Measurements from ENCODE around the gene SMYD3. TPM values are rescaled to one million over a fixed set of nuclear protein-coding genes. Genes with fewer than 3 reads are reported as not detected.
A peak's percentile ranks its signal among the peaks of the same experiment; 100 is the strongest.

The SMYD3 gene
- total RNA-seq, 1 donor from 2014 or later: 27.2 TPM

- no peak for DNase-seq
- intact Hi-C loops (cut with DNase I): no loop called here
- no peaks in the 10 kb centered on the region for H3K4me1 ChIP-seq
- TF ChIP-seq, protein P1, sequence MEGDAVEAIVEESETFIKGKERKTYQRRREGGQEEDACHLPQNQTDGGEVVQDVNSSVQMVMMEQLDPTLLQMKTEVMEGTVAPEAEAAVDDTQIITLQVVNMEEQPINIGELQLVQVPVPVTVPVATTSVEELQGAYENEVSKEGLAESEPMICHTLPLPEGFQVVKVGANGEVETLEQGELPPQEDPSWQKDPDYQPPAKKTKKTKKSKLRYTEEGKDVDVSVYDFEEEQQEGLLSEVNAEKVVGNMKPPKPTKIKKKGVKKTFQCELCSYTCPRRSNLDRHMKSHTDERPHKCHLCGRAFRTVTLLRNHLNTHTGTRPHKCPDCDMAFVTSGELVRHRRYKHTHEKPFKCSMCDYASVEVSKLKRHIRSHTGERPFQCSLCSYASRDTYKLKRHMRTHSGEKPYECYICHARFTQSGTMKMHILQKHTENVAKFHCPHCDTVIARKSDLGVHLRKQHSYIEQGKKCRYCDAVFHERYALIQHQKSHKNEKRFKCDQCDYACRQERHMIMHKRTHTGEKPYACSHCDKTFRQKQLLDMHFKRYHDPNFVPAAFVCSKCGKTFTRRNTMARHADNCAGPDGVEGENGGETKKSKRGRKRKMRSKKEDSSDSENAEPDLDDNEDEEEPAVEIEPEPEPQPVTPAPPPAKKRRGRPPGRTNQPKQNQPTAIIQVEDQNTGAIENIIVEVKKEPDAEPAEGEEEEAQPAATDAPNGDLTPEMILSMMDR (IDR thresholded peaks at IDR 0.05): no peak
- H3K27ac ChIP-seq: peak overlapping the region; percentile 5
- no peaks in the 10 kb centered on the region for H3K9me3 ChIP-seq
- peak; percentile 75 for ATAC-seq
- no peaks in the 10 kb centered on the region for H3K36me3 ChIP-seq
- no peak overlapping the region for H3K4me3 ChIP-seq
- H3K27me3 ChIP-seq: no peaks in the 10 kb centered on the region
Observed at GRCh38 chr1:245881767-245882391, 625.2 kb downstream of the SMYD3 start.

DNA sequence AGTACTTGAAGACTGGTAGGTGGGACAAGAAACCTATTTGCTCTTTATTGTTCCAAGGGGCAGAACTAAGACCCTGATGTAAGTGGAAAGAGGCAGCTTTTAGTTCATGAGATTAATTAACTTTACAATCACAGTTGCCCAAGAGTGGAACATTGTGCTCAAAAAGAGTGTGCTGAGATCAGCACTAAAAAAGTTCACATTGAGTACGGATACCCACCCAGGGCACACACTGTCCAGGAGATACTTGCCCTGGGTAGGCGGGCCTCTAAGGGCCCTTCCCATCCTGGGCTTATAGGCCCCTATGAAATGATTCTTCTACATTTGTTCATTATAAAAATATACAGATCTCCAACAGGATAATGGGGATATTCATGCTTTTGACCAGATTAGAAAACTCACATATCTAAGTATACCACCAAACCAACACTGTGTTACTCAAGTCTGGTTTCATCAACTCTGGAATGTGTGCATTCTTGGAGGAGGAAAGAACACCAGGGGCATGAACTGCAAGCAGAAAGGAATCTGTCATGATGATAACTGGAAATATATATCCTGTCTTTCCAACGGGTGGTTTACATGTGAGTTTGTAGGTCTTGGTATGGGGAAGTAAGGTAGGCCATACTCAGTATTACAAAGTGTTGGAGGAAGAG lies 626.2 kb downstream of the SMYD3 start:
- Histone ChIP-seq H3K9me3 (no peaks in the 10 kb centered on the region), H3K36me3 (no peaks in the 10 kb centered on the region), H3K4me1 (peaks cover 2% of the 10 kb centered on the region), H3K27ac (no peak overlapping the region), H3K27me3 (no peaks in the 10 kb centered on the region), H3K4me3 (no peak overlapping the region)
- TF ChIP-seq, protein P1 (IDR thresholded peaks at IDR 0.05): no peak
- intact Hi-C loops (cut with DNase I): no loop called here
- ATAC-seq (no peak), DNase-seq (no peak)

GRCh38 chr1:245879091-245879490 lies 628.0 kb downstream of the SMYD3 start:
- H3K36me3 ChIP-seq: no peaks in the 10 kb centered on the region
- TF ChIP-seq, protein P1 (IDR thresholded peaks at IDR 0.05): no peak
- intact Hi-C loops (cut with DNase I): no loop called here
- H3K27ac ChIP-seq: no peak overlapping the region
- no peak for DNase-seq
- H3K9me3 ChIP-seq: no peaks in the 10 kb centered on the region
- no peak for ATAC-seq
- H3K27me3 ChIP-seq: no peaks in the 10 kb centered on the region
- H3K4me1 ChIP-seq: peaks cover 19% of the 10 kb centered on the region
- no peak overlapping the region for H3K4me3 ChIP-seq

- DNase-seq (no peak), ATAC-seq (no peak)
- Histone ChIP-seq H3K36me3 (no peaks in the 10 kb centered on the region), H3K4me3 (no peak overlapping the region), H3K9me3 (no peaks in the 10 kb centered on the region), H3K27me3 (no peaks in the 10 kb centered on the region), H3K27ac (no peak overlapping the region), H3K4me1 (peaks cover 24% of the 10 kb centered on the region)
- TF ChIP-seq, protein P1 (IDR thresholded peaks at IDR 0.05): no peak
- intact Hi-C loops (cut with DNase I): no loop called here
Observed at GRCh38 chr1:245878585-245878984, 628.5 kb downstream of the SMYD3 start.

DNA sequence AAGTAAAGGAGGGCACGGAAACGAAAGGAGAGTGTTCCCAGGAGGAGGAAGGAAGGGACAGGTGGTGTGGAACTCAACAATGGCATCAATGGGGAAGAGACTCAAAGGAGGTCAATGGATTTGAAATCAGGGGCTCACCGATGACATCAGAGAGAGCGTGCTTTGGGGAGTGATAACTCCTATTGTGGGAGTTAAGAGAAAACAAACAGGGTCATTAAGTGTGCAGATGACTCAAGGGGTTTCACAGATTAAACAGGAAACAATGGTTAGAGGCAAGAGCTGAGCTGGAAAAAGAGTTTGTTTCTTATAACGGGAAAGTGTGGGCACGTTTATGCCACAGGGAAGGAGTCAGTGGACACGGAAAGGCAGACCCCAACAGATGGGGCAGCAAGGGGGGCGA lies 629.1 kb downstream of the SMYD3 start:
- Histone ChIP-seq H3K9me3 (no peaks in the 10 kb centered on the region), H3K36me3 (no peaks in the 10 kb centered on the region), H3K27me3 (no peaks in the 10 kb centered on the region), H3K4me1 (peaks cover 24% of the 10 kb centered on the region), H3K27ac (no peak overlapping the region), H3K4me3 (no peak overlapping the region)
- no peak for DNase-seq
- TF ChIP-seq, protein P1 (IDR thresholded peaks at IDR 0.05): no peak
- no peak for ATAC-seq
- intact Hi-C loops (cut with DNase I): no loop called here
